GM21515 (cell line): ENCODE measurements around the gene FHOD1.

Experiments
- ATAC-seq: cut with Tn5 transposase; IDR thresholded peaks from one replicate; pipeline ENCODE4 v1.9.1; 2021; ENCODE audit not compliant: unreplicated experiment

Gene FHOD1

GRCh38 chr16:67277999-67278772 is 30.9 kb upstream of the FHOD1 start:
- no peak for ATAC-seq

- ATAC-seq, result no peak
Observed at GRCh38 chr16:67277294-67277998, 30.2 kb upstream of the FHOD1 start.

GRCh38 chr16:67275321-67275720 is 28.0 kb upstream of the FHOD1 start:
- ATAC-seq, result no peak

GRCh38 chr16:67271446-67271845 is 24.2 kb upstream of the FHOD1 start:
- ATAC-seq, result no peak

DNA sequence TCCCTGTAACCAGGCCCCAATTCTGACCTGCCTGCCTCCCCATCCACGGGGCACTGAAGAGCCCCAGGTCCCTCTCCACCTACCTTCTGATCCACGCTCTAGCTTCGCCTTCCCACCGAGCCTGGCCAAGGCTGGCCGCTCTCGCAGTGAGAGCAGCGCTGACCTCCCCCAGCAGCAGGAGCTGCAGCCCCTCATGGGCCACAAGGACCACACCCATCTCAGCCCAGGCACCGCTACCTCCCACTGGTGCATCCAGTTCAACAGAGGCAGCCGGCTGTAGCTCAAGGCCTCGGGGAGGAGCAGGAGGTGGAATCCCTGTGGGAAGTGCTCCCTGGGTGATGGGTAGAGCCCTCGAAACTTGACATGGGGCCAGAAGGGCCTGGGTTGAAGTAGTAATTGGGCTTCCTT is 23.7 kb upstream of the FHOD1 start:
- ATAC-seq, result no peak

- no peak for ATAC-seq
Observed at GRCh38 chr16:67269766-67270165, 22.5 kb upstream of the FHOD1 start.

GRCh38 chr16:67268136-67268579 is 20.9 kb upstream of the FHOD1 start:
- no peak for ATAC-seq

GRCh38 chr16:67265834-67266233 is 18.6 kb upstream of the FHOD1 start:
- ATAC-seq, result no peak

DNA sequence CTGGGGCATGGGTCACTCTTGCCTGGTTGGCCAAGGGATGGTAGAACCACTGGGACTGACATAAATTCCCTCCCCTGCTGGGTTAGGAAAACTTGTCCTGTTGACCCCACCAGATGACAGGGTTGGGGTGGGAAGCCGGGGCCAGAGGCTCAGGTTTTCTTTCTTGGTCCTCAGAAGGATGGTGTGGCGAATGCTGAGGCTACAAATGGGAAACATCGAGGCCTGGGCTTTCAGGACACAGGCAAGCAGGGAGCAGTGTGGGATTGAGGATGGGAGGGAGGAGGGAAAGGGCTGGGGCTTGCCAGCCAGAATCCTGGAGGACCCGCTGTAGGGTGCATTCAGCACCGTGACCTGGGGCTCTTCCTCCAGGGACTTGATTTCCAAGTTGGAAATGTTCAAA is 17.6 kb upstream of the FHOD1 start:
- ATAC-seq, result no peak

DNA sequence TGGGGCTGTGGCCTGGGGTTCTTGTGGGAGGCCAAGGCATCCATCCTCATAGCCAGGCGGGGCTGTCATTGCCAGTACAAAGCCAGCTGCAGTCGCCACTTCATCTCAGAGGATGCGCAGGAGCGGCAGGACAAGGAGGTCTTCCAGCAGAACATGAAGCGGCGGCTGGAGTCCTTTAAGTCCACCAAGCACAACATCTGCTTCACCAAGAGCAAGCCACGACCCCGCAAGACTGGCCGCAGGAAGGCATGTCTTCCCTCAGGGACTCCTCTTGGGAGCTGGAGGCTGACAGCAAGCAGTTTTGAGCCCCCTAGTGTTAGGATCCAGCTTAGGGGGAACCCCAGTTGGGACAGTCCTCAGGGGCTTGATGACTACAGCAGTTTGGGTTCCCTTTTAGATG is 17.0 kb upstream of the FHOD1 start:
- ATAC-seq, result no peak

- no peak for ATAC-seq
Observed at GRCh38 chr16:67263201-67263600, 15.9 kb upstream of the FHOD1 start.

- no peak for ATAC-seq
Observed at GRCh38 chr16:67260426-67261063, 13.3 kb upstream of the FHOD1 start.

- ATAC-seq, result no peak
Observed at GRCh38 chr16:67259705-67260104, 12.4 kb upstream of the FHOD1 start.

- ATAC-seq, result no peak
Observed at GRCh38 chr16:67258161-67258835, 11.0 kb upstream of the FHOD1 start.

- no peak for ATAC-seq
Observed at GRCh38 chr16:67257486-67258160, 10.3 kb upstream of the FHOD1 start.

GRCh38 chr16:67256701-67257230 is 9.5 kb upstream of the FHOD1 start:
- no peak for ATAC-seq

DNA sequence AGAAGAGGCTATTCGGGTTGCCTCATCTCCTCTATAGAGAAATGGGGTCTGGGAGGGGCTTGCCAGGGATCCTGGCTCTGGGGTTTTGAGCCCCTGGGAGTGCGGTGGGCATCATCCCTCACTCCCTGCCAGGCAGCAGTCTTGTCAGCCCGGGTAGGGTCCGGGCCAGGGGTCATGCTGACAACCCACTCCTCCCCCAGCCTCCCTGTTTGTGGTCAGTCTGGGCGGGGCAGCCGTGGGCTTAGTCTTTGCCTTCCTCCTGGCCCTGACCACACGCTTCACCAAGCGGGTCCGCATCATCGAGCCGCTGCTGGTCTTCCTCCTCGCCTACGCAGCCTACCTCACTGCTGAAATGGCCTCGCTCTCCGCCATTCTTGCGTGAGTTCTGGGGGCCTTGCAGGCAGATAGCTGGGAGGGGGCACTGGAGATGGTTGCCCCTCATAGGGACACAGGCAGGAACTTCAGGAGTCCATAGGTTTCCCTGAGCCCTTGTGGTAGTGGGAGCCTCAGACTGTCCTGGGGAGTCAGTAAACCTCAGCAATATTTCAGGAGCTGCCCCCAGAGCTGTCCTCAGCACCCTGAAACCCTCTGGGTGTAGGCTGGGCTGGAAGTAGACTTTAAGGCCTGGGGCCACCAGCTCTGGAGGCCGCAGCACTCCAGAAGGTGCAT is 8.4 kb upstream of the FHOD1 start:
- no peak for ATAC-seq

DNA sequence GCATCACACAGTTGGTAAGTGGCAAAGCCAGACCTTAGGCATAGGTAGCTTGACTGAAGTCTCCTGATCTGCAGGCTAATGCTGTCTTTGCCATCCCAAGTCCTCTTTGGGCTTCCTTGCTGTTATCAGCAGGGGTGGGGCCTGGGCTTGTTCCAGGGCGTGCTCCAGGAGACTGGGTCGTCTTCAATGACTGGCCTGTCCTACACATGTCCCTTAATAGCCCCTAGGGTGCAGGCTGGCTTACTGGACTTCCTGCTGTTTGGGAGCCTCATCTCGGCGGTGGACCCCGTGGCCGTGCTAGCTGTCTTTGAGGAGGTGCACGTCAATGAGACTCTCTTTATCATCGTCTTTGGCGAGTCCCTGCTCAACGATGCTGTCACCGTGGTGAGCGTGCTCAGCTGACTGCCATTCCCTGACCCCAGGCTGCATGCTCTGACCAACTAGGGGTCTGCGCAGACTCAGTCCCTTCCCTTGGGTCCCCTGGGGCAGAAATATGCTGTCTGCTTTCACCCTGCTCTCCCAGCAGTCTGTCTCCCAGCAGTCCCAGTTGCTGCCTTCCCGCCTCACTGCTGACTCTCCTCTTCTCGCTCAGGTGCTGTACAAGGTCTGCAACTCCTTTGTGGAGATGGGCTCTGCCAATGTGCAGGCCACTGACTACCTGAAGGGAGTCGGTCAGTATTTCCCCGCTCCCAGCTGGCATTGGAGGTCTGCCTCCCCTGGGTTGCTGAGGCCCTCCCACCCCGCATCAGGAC is 7.7 kb upstream of the FHOD1 start:
- no peak for ATAC-seq
